Measurements from ENCODE around the gene MLXIP. TPM values are rescaled to one million over a fixed set of nuclear protein-coding genes. Genes with fewer than 3 reads are reported as not detected.

MLXIP gene
- total and polyA plus RNA-seq, 9 of the 15 experiments (the other 6 are each of a cell fraction or from before 2014, with no cell fraction given): 2.2 to 66.3 (median 18.1) TPM

DNA sequence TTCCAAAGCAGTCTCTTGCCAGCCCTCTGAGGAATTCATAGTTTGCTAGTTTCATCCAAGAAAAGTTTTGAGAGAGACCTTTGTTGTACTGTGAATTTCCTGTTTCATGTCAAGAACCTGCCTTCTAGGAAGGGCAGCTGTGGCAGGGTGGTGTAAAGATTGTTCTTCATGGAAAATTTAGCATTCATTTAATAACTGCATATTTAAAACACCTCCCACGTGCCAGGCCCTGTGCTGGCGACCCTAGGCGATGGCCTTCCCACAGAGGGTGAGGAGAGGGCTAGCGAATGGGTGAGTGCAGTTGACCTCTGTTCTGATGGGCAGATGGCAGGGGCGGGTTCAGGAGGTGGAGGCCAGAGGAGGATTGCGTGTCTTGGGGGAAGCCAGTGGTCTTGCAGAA lies 43.2 kb downstream of the MLXIP start:
- CTCF ChIA-PET (ENCODE audit: low intra/inter-chr PET ratio): interaction anchor here (2.4 to 4.1 kb wide), 2 partner anchors 67 to 327 kb away, joined by 13 to 76 read pairs; partner anchors contain the start of gene RHOF
- no peak for TF ChIP-seq RFX7 (CRISPR knock-in tag; IDR thresholded peaks at IDR 0.05)
- in situ Hi-C loops (cut with MboI): loop anchor here (5.0 kb wide), 1 partner anchor 64 kb away; no protein-coding TSS in a partner anchor
- intact Hi-C loops (cut with micrococcal nuclease): loop anchor here (2.0 kb wide), 2 partner anchors 39 to 57 kb away; no protein-coding TSS in a partner anchor
- Histone ChIP-seq H3K4me1 (replicated peaks in 1 of 2; ENCODE audit: control insufficient read depth in 2 of 2, insufficient read depth in 2 of 2, low read length in 2 of 2) (peaks cover 16 to 21% of the 10 kb centered on the region in 2 experiments; a peak in 4 of 5 replicates), H3K4me2 (ENCODE audit: insufficient read depth, low read length) (no peak overlapping the region), H4K20me1 (replicated peaks; ENCODE audit: control insufficient read depth, insufficient read depth, low read length) (peaks cover 53% of the 10 kb centered on the region), H3K4me3 (no peak overlapping the region), H3K9me3 (replicated peaks; ENCODE audit: control insufficient read depth, insufficient read depth, low read depth, low read length) (no peaks in the 10 kb centered on the region), H2AFZ (ENCODE audit: low read depth, low read length) (no peak overlapping the region), H3K9ac (ENCODE audit: insufficient read depth in 1 of 2, low read depth in 2 of 2, low read length in 2 of 2) (0 out of 4 replicates have a peak overlapping the region, but pooled peaks of 1 of the 2 experiments have one; percentile 61), H3K36me3 (ENCODE audit: control insufficient read depth, insufficient read depth, low read length) (peaks cover 41% of the 10 kb centered on the region; the same call in 2 of the 3 replicates), H3K27me3 (ENCODE audit: control insufficient read depth in 2 of 2, insufficient read depth in 2 of 2, low read length in 2 of 2) (no peaks in the 10 kb centered on the region), H3K9me1 (ENCODE audit: control insufficient read depth, insufficient read depth, low read length) (peaks cover 17% of the 10 kb centered on the region), H3K27ac (ENCODE audit: extremely low read depth, low read depth, low read length) (0 out of 3 replicates have a peak overlapping the region, but pooled peaks have one; percentile 33), H3K79me2 (ENCODE audit: control insufficient read depth, insufficient read depth, low read length) (peaks cover 90% of the 10 kb centered on the region)
- FAIRE-seq (no peak), ATAC-seq (no peak), DNase-seq (ENCODE audit: extremely low read depth in 1 of 4, low spot score in 3 of 4) (no peak)
- POLR2A ChIA-PET: no interaction called here
- BruUV-seq (replicated peaks): no TSS peak
- WGBS (ENCODE audit: insufficient coverage, low coverage, missing lambda C conversion rate): 77% methylated on average over 6 of the region's 6 CpGs

DNA sequence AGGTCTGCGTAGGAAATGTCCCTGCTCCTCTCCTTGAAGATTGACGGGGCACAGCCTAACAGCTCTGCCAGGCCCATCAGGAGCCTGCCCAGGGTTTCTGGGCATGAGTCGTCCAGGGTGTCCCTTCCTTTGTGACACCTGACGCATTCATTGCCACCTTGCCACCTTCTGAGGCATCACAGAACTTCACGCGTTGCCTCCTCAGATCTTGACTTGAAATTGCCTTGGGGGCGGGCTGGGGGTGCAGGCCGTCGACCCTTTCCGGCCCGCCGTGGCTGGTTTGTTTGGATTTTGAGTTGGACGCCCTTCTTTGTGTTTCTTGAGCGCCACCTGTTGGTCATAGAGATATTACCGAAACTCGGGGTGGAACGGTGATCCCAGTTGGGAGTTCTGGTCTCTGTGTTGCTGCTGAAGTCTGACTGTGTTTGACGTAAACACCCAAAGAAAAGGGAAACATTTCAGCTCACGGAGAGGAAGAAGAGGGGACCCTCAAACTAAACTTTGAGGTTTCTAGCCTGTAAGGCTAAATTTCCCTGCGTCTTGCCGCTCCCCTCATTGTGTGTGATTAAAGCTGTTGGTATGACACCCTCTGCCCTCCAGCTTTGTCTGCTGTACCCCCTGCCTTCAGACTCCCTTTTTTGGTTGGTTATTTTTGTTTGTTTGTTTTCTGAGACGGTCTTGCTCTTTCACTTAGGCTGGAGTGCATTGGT lies 44.6 kb downstream of the MLXIP start:
- peaks cover 45% of the 10 kb centered on the region for H4K20me1 ChIP-seq (replicated peaks; ENCODE audit: control insufficient read depth, insufficient read depth, low read length)
- H3K27me3 ChIP-seq (ENCODE audit: control insufficient read depth in 2 of 2, insufficient read depth in 2 of 2, low read length in 2 of 2): no peaks in the 10 kb centered on the region
- peak overlapping the region; percentile 39 to 78; a peak in 3 of 4 replicates for H3K9ac ChIP-seq (ENCODE audit: insufficient read depth in 1 of 2, low read depth in 2 of 2, low read length in 2 of 2)
- H3K4me1 ChIP-seq (replicated peaks in 1 of 2; ENCODE audit: control insufficient read depth in 2 of 2, insufficient read depth in 2 of 2, low read length in 2 of 2): peaks cover 9 to 19% of the 10 kb centered on the region in 2 experiments; a peak in 4 of 5 replicates
- ChIA-PET POLR2A (interaction anchor here (0.6 to 1.4 kb wide), 5 partner anchors 10 to 1679 kb away, joined by 3 to 4 read pairs (median 3); partner anchors contain the start of gene B3GNT4), CTCF (ENCODE audit: low intra/inter-chr PET ratio) (interaction anchor here (0.9 to 4.1 kb wide), 5 partner anchors 60 to 329 kb away, joined by 3 to 76 read pairs (median 3); partner anchors contain the start of gene RHOF)
- H3K9me1 ChIP-seq (ENCODE audit: control insufficient read depth, insufficient read depth, low read length): peaks cover 17% of the 10 kb centered on the region
- H3K79me2 ChIP-seq (ENCODE audit: control insufficient read depth, insufficient read depth, low read length): peaks cover 84% of the 10 kb centered on the region
- no peak overlapping the region for H3K4me3 ChIP-seq
- H3K9me3 ChIP-seq (replicated peaks; ENCODE audit: control insufficient read depth, insufficient read depth, low read depth, low read length): no peaks in the 10 kb centered on the region
- ATAC-seq (peak; percentile 89), FAIRE-seq (peak; percentile 91), DNase-seq (ENCODE audit: extremely low read depth in 1 of 4, low spot score in 3 of 4) (peak; percentile 74 to 84 (median 77))
- intact Hi-C loops (cut with micrococcal nuclease) (loop anchor here (1.0 to 2.0 kb wide), 4 partner anchors 40 to 69 kb away; no protein-coding TSS in a partner anchor), in situ Hi-C loops (cut with MboI) (loop anchor here (5.0 kb wide), 1 partner anchor 66 kb away; no protein-coding TSS in a partner anchor)
- 26% methylated on average over 22 of the region's 22 CpGs for WGBS (ENCODE audit: insufficient coverage, low coverage, missing lambda C conversion rate)
- H2AFZ ChIP-seq (ENCODE audit: low read depth, low read length): no peak overlapping the region
- no TSS peak for BruUV-seq (replicated peaks)
- H3K4me2 ChIP-seq (ENCODE audit: insufficient read depth, low read length): peak overlapping the region; percentile 50
- peak overlapping the region; percentile 59; the same call in 2 of the 3 replicates for H3K27ac ChIP-seq (ENCODE audit: extremely low read depth, low read depth, low read length)
- H3K36me3 ChIP-seq (ENCODE audit: control insufficient read depth, insufficient read depth, low read length): peaks cover 42% of the 10 kb centered on the region; the same call in 2 of the 3 replicates
- peak; percentile 54; the same call in 1 of the 2 replicates for TF ChIP-seq RB1 (IDR thresholded peaks at IDR 0.05; ENCODE audit: low read depth)
- TF ChIP-seq, protein P1, sequence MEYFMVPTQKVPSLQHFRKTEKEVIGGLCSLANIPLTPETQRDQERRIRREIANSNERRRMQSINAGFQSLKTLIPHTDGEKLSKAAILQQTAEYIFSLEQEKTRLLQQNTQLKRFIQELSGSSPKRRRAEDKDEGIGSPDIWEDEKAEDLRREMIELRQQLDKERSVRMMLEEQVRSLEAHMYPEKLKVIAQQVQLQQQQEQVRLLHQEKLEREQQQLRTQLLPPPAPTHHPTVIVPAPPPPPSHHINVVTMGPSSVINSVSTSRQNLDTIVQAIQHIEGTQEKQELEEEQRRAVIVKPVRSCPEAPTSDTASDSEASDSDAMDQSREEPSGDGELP (CRISPR knock-in tag; IDR thresholded peaks at IDR 0.05; ENCODE audit: borderline replicate concordance): 0 out of 2 replicates have a peak, but pooled peaks have one; percentile 36
- TF ChIP-seq NR2F6 (CRISPR knock-in tag; IDR thresholded peaks at IDR 0.05): no peak
- no peak for TF ChIP-seq ZNF354B (CRISPR knock-in tag; IDR thresholded peaks at IDR 0.05)
- TF ChIP-seq SMARCC2 (IDR thresholded peaks at IDR 0.05; ENCODE audit: low read depth): no peak
- TF ChIP-seq GABPA (tag; conservative IDR thresholded peaks at IDR 0.05; ENCODE audit: low read depth): no peak
- TF ChIP-seq ZNF586 (CRISPR knock-in tag; conservative IDR thresholded peaks at IDR 0.05): no peak
- TF ChIP-seq, protein P2, sequence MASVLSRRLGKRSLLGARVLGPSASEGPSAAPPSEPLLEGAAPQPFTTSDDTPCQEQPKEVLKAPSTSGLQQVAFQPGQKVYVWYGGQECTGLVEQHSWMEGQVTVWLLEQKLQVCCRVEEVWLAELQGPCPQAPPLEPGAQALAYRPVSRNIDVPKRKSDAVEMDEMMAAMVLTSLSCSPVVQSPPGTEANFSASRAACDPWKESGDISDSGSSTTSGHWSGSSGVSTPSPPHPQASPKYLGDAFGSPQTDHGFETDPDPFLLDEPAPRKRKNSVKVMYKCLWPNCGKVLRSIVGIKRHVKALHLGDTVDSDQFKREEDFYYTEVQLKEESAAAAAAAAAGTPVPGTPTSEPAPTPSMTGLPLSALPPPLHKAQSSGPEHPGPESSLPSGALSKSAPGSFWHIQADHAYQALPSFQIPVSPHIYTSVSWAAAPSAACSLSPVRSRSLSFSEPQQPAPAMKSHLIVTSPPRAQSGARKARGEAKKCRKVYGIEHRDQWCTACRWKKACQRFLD (CRISPR knock-in tag; IDR thresholded peaks at IDR 0.05): 0 out of 2 replicates have a peak, but pooled peaks have one; percentile 28
- no peak for TF ChIP-seq KAT2B (IDR thresholded peaks at IDR 0.05; ENCODE audit: low read depth, low read length)
- TF ChIP-seq TCF7 (IDR thresholded peaks at IDR 0.05; ENCODE audit: borderline replicate concordance): no peak

All from K562 (cell line).